ENCODE results near the gene GEMIN4. TPM values are rescaled to one million over a fixed set of nuclear protein-coding genes. Genes with fewer than 3 reads are reported as not detected.

The GEMIN4 gene
- polyA plus RNA-seq, 1 donor (not counting 4 experiments of a cell fraction or from before 2014, with no cell fraction given), result 29.5 TPM

DNA sequence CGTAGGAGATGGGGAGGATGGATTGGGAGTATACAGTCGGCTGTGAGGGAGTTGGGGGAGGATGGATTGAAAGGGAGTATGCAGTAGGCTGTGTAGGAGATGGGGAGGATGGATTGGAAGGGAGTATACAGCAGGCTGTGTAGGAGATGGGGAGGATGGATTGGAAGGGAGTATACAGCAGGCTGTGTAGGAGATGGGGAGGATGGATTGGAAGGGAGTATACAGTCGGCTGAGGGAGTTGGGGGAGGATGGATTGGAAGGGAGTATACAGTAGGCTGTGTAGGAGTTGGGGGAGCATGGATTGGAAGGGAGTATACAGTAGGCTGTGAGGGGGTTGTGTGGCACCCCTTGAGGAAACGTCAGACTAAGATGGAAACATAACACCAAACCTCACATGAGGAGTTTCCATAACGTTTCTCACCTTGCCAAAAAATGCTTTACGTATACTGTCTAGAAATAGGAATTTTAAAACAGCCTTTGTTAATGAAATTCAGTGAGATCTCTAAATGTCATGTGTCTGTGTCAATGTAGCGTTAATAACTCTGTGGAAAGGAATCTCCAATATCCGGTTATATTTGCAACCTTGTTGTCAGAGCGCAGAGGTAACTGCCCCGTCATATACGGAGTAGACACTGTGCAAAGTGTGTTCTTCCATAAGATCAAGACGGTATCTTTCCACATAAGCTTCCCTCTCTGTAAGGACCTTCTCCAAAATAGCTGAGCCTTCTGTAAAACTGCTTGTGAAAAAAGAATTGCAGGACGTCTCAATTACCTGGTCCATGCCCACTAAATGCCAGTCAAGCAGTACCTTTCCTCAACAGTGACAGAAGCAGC is 31.1 kb downstream of the GEMIN4 start:
- DNase-seq (ENCODE audit: low read depth, low spot score), result no peak
- H3K9ac ChIP-seq (ENCODE audit: control insufficient read depth, extremely low read depth, insufficient read depth, low read length), result peak overlapping the region; percentile 50
- no peaks in the 10 kb centered on the region for H3K9me1 ChIP-seq (ENCODE audit: control insufficient read depth, extremely low read depth, insufficient read depth, low read length)
- H3K9me3 ChIP-seq (ENCODE audit: control insufficient read depth, low read depth, low read length), result no peaks in the 10 kb centered on the region
- H3K27ac ChIP-seq (ENCODE audit: control insufficient read depth, insufficient read depth, low read length), result peak overlapping the region; percentile 93
- H3K79me2 ChIP-seq (ENCODE audit: control insufficient read depth, insufficient read depth, low read length), result peaks cover 1% of the 10 kb centered on the region
- no peaks in the 10 kb centered on the region for H3K27me3 ChIP-seq (ENCODE audit: control insufficient read depth, extremely low read depth, insufficient read depth, low read length)
- FAIRE-seq, result no peak
- peak overlapping the region; percentile 67 for H3K4me2 ChIP-seq (ENCODE audit: control insufficient read depth, extremely low read depth, insufficient read depth, low read depth, low read length)
- dilution Hi-C loops (cut with MboI; ENCODE audit: extremely low pct_ligation_motif_present, low sequenced_read_pairs), result no loop called here
- no peak for TF ChIP-seq EZH2 (IDR thresholded peaks at IDR 0.05; ENCODE audit: low read length)
- TF ChIP-seq, protein P1, sequence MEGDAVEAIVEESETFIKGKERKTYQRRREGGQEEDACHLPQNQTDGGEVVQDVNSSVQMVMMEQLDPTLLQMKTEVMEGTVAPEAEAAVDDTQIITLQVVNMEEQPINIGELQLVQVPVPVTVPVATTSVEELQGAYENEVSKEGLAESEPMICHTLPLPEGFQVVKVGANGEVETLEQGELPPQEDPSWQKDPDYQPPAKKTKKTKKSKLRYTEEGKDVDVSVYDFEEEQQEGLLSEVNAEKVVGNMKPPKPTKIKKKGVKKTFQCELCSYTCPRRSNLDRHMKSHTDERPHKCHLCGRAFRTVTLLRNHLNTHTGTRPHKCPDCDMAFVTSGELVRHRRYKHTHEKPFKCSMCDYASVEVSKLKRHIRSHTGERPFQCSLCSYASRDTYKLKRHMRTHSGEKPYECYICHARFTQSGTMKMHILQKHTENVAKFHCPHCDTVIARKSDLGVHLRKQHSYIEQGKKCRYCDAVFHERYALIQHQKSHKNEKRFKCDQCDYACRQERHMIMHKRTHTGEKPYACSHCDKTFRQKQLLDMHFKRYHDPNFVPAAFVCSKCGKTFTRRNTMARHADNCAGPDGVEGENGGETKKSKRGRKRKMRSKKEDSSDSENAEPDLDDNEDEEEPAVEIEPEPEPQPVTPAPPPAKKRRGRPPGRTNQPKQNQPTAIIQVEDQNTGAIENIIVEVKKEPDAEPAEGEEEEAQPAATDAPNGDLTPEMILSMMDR (optimal IDR thresholded peaks at IDR 0.05 in 1 of 3, IDR thresholded peaks at IDR 0.05 in 1 of 3, conservative IDR thresholded peaks at IDR 0.05 in 1 of 3; ENCODE audit: extremely low read depth in 1 of 3, insufficient read depth in 2 of 3, low read length in 3 of 3), result no peak
- H4K20me1 ChIP-seq (ENCODE audit: control insufficient read depth, extremely low read depth, insufficient read depth, low read length), result no peaks in the 10 kb centered on the region
- peaks cover 0 to 3% of the 10 kb centered on the region in 2 experiments for H3K36me3 ChIP-seq (ENCODE audit: control insufficient read depth in 2 of 2, extremely low read depth in 1 of 2, insufficient read depth in 2 of 2, low read length in 2 of 2)
- peak overlapping the region; percentile 0 for H2AFZ ChIP-seq (ENCODE audit: control insufficient read depth, low read length)
- H3K4me3 ChIP-seq (ENCODE audit: control insufficient read depth in 2 of 3, extremely low read depth in 1 of 3, insufficient read depth in 2 of 3, low read depth in 1 of 3, low read length in 3 of 3), result peak overlapping the region in 1 of 3 experiments; percentile 44
- H3K4me1 ChIP-seq (ENCODE audit: control insufficient read depth, extremely low read depth, insufficient read depth, low read length), result peaks cover 20% of the 10 kb centered on the region

- Histone ChIP-seq H3K27ac (ENCODE audit: control insufficient read depth, insufficient read depth, low read length) (no peak overlapping the region), H4K20me1 (ENCODE audit: control insufficient read depth, extremely low read depth, insufficient read depth, low read length) (no peaks in the 10 kb centered on the region), H3K9ac (ENCODE audit: control insufficient read depth, extremely low read depth, insufficient read depth, low read length) (no peak overlapping the region), H3K4me2 (ENCODE audit: control insufficient read depth, extremely low read depth, insufficient read depth, low read depth, low read length) (no peak overlapping the region), H3K36me3 (ENCODE audit: control insufficient read depth in 2 of 2, extremely low read depth in 1 of 2, insufficient read depth in 2 of 2, low read length in 2 of 2) (peaks cover 0 to 3% of the 10 kb centered on the region in 2 experiments), H3K4me1 (ENCODE audit: control insufficient read depth, extremely low read depth, insufficient read depth, low read length) (peaks cover 20% of the 10 kb centered on the region), H3K4me3 (ENCODE audit: control insufficient read depth in 2 of 3, extremely low read depth in 1 of 3, insufficient read depth in 2 of 3, low read depth in 1 of 3, low read length in 3 of 3) (no peak overlapping the region), H3K79me2 (ENCODE audit: control insufficient read depth, insufficient read depth, low read length) (peaks cover 16% of the 10 kb centered on the region), H2AFZ (ENCODE audit: control insufficient read depth, low read length) (no peak overlapping the region), H3K9me1 (ENCODE audit: control insufficient read depth, extremely low read depth, insufficient read depth, low read length) (no peaks in the 10 kb centered on the region), H3K27me3 (ENCODE audit: control insufficient read depth, extremely low read depth, insufficient read depth, low read length) (no peaks in the 10 kb centered on the region), H3K9me3 (ENCODE audit: control insufficient read depth, low read depth, low read length) (no peaks in the 10 kb centered on the region)
- no peak for DNase-seq (ENCODE audit: low read depth, low spot score)
- dilution Hi-C loops (cut with MboI; ENCODE audit: extremely low pct_ligation_motif_present, low sequenced_read_pairs), result no loop called here
- TF ChIP-seq, protein P1 (optimal IDR thresholded peaks at IDR 0.05 in 1 of 3, IDR thresholded peaks at IDR 0.05 in 1 of 3, conservative IDR thresholded peaks at IDR 0.05 in 1 of 3; ENCODE audit: extremely low read depth in 1 of 3, insufficient read depth in 2 of 3, low read length in 3 of 3), result no peak
- TF ChIP-seq EZH2 (IDR thresholded peaks at IDR 0.05; ENCODE audit: low read length), result no peak
- no peak for FAIRE-seq
These were observed 34.0 kb downstream of the GEMIN4 start for GRCh38 chr17:718075-718474.

Data from keratinocyte (primary cell).